Pons (tissue), 1 donor: Measurements from ENCODE around the gene PIGN.

ENCODE experiments used
- DNase-seq: peaks from one replicate; pipeline ENCODE4 v3.0.0-alpha.2; 2016; ENCODE audit warnings: low spot score

PIGN gene

DNA sequence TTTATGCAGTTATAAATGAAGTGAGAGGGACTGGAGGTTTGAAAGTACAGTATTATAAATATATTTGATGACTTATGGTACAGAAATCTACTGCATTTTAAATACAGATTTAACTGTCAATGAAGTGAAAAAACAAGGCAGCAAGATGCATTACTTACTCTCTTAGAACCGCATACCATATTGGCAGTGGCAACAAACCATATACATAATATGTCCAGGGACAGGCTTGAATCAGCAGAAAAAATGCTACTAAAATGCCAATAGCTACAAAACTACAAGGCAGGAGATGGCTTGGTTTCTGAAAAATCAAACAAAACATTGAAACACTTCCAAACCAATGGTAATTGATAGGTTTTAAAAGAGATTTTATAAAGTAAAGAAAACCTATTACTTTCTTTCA, 77.2 kb downstream of the PIGN start:
- no peak for DNase-seq

DNA sequence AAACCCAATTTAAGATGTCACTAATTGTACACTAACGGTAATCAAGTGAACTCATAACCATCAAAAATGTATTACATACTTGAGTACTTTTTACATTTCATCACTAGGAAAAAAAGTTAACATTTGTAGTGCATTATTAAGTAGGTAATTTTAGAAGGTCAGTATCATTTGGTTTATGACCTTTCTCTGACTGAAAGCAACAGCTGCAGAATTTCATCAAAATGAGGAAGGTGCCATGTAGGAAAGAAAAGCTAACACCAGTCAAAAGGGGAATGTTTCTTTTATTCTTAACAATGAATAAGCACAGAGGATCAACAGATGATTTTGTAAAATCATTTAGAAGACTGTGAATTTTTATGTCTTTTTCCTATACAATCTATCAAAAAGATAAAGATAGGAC, 79.0 kb downstream of the PIGN start:
- DNase-seq, result no peak

DNA sequence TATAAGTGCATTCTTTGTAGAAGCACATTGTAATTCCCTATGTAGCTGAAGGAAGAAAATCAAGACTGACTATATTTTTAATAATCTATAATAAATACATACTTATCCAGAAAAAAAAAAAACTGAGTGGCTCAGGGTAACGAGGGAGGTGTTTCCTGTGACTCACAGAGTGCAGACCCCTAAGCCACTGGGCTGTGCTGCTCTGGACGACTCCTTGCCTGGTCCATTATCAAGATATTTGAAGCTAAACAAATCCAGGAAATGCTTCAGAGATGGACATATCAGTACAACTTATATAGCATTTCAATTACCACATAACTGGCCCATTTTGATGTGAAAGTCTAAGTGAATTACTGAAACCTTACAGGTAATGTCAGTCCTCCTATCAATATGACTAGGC, 80.6 kb downstream of the PIGN start:
- no peak for DNase-seq

DNA sequence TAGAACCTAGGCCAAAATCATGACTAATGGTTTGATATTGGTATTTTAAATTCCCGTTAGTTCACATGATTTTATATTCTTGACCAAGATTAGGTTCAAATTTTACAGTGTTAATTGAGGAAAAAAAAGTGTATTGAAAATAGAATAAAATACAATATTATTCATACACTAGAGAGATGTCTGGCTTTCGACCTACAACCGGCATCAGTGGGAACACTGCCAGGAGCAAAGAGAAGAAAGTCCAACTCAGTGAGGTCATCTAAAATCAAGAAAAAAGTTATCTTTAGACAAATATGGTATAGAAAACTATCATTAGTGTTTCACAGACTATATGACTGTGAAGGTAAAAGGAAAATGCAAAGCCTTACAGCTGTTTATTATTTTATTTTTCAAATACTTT, 81.5 kb downstream of the PIGN start:
- DNase-seq, result no peak

DNA sequence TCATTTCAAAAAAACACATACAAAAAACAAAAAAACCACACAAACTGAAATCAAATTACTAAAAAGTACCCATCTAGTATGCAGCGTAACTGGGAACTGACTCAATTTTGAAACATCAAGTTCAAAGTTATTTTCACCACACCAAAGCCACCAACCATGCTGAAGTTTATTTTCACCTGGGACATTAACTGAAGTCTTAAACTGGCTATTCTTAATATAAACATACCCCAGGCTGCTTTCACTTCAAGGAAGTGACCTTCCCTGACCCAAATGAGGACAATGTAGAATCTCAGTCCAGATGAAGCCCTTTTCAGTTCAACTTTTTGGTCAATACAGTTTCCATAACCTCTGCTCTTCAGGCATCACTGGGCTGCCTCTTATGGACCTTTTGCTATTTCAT, 84.6 kb downstream of the PIGN start:
- no peak for DNase-seq

DNA sequence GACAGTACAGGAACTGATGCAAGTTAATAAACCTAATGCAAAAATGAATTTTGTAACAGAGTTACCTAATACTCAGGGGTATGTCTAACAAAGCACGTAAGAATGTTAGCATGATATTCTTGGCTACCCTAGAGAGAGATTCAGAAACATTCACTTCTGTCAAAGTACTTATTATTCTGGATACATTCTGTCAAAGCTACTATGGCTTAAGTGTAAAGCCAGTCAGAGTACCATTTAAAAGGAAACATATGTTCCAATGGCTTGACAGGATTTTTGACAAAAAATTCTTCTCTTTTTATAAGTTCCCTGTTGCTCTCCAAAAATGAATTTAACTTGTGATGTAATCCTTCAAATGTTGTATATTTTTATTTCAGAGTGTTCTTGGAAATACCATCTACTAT, 85.5 kb downstream of the PIGN start:
- DNase-seq, result no peak

DNA sequence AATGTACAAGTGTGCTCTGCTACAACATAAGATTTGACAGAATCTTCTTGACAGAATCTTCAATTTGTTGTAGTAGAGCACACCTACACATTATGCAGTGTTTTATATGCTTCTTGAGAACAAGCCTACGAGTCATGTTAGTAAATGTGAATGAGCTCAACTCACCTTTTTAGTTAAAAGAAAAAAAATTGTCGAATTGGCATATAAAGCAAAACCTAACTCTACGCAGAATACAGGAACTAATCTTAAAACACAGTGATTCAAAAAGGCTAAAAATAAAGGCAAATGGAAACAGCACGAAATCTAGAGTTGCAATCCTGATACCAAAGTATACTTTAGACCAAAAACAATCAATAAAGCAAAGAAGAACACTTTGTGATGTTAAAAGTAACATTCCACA, 87.9 kb downstream of the PIGN start:
- DNase-seq, result no peak

DNA sequence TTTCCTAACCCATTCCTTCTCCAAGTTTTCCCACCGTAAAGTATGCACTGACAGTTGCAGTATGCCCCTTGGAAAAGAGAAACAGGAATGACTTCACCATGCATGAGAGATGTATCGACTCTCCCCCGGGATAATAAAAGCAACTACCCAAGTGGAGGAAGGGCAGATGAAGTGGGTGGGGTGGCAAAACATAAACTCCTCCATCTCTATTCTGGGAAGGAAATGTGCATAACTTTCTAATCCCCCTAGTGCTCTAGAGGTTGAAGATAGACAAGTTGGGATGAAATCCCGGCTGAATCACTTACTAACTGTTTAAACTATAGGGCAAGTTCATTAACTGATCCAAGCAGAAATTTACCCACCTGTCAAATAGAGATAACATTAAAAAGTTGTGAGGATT, 89.2 kb downstream of the PIGN start:
- DNase-seq, result no peak

DNA sequence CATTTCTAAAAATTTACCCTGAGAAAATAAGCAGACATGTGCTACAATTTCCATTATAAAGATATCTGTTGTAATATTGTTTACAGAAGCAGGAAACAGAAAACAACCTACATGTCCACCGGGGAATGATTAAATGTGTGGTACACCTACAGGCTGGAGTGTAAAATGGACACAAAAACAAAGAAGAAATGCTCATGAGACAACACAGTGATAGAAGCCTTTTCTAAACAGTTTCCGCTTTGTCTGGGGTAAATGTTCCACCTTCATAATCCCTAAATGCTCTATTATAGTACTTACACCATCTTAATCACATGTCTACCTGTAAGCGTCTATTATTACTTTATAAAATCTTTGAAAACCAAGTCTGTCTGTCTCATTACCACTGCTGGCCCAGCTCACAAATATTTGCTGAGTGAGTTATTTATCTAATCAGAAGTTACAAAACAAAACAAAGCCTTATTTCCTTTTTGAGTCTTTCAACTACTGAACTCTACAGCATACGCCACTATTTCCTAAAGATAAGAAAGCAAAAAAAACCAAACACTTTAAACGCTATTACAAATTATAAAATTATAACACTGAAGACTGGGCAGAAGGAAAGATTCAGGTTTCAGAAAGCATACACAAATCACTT, 95.3 kb downstream of the PIGN start:
- no peak for DNase-seq

DNA sequence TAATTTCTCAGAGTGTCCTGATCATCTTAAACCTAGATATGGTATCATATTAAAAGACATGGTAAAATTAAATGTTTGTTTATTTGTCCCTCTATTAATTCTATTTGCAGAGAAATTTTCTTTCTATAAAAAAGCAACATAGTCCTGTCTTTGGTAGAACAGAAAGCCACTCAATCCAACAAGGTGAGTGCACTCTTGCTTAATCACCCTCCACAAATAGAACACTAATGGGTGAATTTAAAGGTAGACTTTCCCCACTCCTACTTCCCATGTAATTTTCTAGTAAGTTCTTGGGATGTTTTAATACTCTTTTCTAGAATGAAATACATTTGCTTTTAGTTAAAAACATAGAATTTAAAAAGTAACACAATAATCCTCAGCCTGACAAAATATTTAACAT, 97.7 kb downstream of the PIGN start:
- DNase-seq, result no peak

DNA sequence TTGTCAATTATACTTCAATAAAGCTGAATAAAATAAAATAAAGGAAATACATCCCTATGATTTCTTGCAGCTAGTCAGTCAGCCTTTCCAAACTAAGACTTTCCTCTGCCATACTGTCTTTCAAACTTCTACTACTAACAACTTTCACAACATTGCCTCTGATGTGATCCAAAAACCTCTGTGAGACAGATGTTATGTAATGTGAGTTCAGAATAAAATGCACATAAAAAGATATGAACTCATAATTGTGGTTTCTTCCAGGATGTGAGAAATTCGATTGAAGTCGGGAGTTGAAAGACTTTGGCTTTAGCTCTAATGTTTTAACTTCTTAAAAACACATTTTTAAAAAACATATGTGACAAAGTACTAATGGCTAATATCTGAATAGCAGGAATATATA, 98.7 kb downstream of the PIGN start:
- DNase-seq, result no peak

DNA sequence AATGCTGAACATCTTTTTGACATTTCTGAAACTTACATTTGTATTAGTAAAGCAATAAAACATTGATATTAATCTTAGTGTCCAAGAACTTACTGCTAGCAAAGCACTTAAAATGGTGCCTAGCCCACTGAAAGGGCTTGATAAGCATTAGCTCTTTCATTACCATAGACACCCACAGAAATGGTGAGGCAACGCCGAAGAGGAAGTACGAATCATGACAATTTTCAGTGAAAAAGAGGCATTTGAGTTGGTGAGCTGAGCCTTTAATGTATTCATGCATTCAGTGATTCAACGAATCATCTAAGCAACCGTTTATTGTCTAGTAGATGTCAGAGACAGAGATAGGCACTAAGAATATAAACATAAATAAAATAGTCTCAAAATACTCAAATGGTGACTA, 101.1 kb downstream of the PIGN start:
- no peak for DNase-seq

DNA sequence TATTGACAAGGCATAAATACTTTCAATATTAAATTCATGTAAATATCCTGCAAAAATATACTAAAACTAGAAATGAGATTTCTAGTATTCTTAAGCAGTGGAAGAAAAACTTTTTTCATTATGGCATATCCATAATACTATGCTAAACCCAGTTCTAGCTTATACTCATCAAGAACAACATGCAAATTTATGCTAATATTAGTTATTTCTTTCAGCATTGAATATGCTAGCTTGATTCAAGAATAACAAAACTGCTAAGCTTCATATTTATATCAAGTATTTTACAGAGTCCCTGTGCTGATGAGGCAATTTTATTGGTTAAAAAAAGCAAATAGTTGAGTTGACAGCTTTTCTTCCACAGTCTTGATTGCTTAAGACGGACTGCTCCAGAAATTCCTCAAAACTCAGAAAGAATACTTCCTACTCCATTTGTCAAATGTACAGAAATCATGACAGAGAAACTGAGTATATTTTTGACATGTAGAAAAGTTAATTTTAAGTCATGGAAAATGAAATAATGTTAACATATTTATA, 105.0 kb downstream of the PIGN start:
- no peak for DNase-seq

DNA sequence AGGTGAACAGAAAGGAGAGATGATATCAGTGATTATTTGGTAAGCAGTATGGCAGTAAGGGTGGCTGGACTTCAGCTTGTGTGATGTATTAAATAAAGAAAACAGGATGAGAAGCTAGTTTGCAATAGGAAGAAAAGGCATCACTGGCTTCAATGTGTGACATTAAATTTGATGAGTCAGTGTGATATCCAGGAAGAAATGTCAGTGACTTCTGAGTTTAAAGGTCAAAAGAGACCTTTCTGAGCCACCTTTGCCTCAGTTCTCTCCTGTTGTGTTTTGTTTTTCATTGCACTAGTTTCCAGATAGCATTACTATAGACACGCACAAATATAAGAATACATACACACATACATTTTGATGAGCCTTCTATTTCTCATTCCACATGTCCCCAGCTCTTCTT, 105.6 kb downstream of the PIGN start:
- no peak for DNase-seq

DNA sequence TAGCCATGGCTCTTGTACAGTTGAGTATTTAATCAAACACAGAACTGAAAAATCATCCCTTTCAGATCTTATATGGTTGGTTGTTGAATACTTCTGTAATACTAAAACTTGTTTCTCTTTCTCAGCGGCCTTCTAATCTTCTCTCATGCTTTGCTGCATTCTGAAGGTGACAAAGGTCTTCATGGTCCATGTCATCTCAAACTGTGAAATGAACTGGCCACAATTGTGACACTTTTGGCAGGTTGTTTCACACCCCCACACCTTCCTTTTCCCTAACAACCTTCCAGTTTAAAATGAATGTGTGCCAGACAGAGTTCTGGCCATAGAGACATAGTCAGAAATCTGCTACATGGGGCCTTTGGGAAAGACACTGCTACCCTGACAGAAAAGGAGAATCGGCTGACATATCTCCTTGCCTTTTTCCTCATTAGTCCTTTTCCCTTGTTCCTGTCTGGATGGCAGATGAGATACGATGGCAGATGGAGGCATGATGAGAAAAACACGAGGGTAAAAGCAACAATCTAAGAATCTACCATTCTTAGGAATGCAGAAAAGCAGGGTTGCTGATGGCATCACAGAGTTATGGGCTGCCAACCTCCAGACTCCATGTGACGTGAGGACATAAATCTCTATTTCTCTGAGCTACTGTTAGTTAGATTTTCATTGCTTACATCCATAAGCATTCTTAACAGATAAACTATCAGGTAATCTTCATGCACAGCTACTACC, 106.5 kb downstream of the PIGN start:
- no peak for DNase-seq

DNA sequence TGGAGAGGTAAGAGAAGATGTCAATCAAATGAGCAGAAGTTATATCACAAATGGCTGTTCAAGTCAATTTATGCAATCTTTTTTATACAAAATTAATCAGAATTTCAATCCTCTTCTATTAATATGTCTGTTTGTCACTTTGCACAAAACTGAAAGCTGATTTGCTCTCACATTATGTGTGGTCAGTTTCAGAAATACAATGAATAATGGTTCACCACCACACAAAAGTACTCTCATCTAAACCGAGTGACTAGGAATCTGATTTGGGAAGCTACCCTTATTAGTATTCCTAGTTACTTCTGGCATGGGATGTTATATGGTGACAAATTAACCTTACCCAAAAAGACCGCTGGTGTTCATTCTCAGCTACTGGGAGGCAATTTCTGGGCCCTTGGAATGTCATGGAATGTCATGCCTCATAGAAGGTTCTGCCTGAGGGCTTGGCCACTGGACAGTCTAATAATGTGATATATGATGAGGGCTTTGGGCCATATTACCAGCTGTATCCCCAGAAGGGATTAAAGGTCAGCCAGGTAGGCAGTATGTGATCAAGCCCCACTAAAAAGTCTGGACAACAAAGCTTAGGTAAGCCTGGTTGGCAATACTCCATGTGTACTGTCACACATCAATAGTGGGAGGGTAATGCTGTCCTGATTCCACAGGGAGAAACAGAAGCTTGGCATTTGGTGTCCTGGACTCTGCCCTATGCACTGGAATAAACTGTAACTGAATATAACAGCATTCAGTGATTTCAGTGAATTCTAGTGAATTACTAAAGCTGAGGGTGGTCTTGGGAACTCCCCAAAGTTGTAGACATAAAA, 113.2 kb downstream of the PIGN start:
- no peak for DNase-seq

DNA sequence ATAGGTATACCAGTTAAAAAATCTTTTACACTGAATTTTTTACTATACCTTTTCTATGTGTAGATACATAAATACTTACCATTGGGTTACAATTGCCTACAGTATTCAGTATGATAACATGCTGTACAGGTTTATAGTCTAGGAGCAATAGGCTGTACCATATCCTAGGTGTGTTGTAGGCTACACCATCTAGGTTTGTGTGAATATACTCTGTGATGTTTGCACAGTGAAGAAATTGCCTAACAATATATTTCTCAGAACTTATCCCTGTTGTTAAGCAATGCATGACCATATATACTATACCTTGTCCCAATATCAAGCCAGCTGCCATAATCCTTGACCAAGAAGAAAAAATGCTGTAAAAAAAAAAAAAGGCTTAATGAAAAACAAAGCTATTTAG, 114.5 kb downstream of the PIGN start:
- DNase-seq, result no peak

DNA sequence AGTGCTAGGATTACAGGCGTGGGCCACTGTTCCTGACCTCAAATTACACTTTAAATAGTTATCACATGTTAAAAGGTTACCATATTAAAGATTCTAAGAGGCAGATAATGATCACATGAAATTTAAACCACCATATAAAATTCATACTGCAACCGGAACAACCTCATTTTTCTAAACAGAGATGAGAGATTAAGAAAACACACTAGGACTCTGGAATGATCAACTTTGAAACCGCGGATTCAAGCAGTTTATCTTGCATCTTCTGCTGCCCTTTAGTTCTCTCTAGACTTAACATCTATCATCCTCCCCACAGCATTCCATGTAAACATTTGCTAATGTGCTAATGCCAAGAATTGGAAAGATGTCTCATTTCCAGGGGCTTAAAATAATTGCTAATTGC, 115.8 kb downstream of the PIGN start:
- DNase-seq, result no peak

DNA sequence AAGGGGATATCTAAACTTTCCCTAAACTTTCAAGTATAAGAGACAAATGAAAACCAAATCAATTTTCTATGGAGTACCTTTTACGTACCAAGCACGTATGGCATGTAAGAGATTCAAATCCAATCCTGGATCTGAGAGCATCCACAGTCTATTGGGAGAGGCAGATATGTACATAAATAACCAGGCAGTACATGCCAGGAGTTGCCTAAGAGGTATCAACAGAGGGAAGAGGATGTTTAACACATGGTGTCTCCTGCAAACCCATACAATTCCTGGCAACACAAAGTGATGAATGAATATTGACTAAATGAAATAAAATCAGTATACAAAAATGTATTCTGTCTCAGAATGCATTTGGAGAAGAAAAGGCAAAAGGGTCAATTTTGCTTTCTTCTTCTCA, 116.6 kb downstream of the PIGN start:
- no peak for DNase-seq

DNA sequence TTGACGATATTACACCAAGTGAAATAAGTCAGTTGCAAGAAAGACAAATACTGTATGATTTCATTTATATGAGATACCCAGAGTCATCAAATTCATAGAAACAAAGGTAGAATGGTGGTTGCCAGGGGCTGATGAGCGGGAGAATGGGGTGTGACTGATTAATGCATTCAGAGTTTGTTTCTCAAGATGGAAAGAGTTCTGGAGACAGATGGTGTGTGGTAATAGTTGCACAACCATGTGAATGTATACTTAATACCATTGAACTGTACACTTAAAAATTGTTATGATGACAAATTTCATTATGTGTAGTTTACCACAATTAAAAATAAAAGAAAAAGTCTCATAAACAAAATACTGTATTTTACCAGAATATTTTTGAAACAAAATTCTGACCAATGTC, 117.3 kb downstream of the PIGN start:
- DNase-seq, result no peak

DNA sequence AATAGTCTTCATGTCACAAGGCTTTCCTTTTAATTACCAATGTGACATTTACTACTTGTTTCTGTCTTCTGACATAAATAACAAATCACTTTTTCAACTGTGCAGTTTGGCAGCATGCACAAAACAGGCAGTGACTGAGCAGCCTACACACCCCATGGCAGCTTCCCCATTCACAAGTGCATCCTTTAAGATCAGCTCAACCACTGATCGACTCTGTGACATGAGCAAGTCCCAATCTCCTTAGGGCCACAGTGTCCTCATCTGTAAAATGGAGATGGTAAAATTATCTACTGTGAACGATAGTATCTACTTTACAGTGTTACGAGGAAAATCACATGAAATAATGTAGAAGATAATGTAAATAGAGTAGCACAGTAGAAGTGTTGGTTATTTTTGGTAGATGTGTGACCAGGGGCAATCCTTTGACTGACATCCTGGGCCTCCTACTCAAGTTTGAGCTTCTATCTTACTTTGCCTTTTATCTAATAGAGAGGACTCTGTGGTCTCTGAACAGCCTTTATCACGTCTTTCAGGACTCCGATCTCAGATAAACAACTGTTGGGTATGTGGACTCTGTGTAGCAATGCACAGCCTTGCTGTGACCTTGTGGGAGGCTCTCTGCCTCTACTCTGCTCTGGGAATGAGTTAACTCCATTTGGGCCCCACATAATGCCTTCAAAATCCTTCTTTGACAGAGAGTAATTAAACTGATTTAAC, 120.6 kb downstream of the PIGN start:
- no peak for DNase-seq

DNA sequence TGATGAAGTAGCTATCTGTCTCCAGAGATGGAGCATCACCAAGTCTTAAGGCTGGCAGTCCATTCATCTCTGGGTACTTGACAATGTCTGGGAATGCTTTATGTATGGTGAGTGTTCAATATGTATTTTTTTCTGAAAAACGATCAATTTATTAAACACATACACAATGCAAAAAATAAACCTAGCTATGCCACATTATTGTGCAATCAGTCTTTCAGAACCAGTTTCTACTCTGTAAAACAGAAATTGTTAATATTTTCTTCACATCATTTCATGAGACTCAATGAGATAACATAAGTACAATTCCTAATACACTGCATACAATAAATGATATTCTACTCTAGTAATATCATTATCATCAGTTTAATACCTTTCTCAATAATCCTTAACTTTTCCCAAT, 122.5 kb downstream of the PIGN start:
- no peak for DNase-seq
